Activated T-cell treated with anti-CD3 and anti-CD28 coated beads for 48 hours (primary cell): ENCODE data around the gene MYH14.

Experiments used
- DNase-seq: peaks from one replicate; pipeline ENCODE4 v3.0.0-alpha.2; 2020; ENCODE audit warnings: low read depth

MYH14 gene

DNA sequence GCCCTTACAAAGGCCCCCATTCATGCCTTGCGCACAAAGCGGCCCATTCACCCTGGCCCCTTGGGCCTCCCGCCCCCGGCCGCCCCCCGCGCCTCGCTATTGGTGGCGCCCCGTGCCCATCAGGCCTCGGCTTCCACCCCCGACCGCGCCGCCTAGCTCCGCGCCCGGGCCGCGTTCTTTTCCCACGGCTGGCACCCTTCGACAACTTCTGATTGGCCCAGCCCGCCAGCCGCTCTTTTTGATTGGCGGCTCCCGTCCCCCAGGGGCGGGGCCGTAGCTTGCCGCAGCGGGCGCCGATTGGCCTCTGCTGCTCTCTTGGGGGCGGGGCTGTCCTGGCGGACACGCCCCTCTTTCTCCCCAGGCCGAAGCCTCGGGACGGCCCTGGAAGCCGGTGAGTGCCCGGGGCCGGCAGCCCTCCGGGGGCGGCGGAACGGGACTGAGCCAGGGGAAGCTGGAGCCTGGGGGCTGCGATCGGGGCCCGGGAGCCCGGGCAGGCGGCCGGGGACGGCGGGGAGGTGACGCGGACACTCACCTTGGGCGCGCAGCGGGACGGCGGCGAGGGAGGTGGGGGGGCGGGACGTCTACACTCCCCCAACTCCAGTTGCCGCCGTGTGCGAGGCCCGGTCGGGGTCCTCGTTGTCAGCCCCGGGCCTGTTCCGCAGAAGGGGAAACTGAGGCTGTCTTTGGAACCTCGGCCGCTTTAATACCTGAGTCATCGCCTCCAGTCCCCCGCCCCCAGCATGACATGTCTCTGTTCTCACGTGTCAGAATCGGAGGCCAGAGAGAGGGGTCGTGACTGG is at the start of gene MYH14:
TSS of gene MYH14 (plus strand) at position 342 of the 800 bp plus-strand sequence. CDS start 6,744 bp downstream, outside the sequence.
- DNase-seq, result peak; percentile 34

- no peak for DNase-seq
Observed at GRCh38 chr19:50154529-50154928, 48.9 kb upstream of the MYH14 start.

DNA sequence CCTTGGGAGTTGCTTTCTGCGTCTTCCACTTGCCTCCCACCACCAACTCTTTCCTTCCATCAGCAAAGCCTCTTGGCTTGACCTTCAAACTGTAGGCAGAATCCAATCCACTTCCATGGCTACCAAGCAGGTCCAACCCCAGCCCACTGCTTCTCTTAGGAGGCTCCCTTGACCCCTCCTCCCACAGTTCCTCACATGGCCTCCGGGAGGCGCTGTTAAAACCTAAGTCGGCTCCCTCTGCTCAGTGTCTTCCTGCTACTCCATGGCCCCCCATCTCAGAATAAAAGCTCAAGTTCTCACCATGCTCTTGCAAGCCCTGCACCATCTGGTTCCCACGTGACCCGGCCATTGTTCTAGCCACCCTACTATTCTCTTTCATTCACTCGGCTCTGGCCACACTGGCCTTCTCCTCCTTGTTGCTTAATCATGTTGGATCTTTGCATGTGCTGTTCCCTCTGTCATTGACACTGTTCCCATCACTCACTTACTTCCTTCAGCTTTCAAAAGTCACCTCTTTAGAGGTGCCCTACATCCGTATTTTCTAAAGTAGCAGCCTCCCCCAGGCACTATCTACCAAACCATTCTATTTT is 47.8 kb upstream of the MYH14 start:
- DNase-seq, result no peak

GRCh38 chr19:50158577-50158976 is 44.8 kb upstream of the MYH14 start:
- no peak for DNase-seq

- DNase-seq, result no peak
Observed at GRCh38 chr19:50159078-50159477, 44.3 kb upstream of the MYH14 start.

- no peak for DNase-seq
Observed at GRCh38 chr19:50162988-50163387, 40.4 kb upstream of the MYH14 start, which contains the start of gene IZUMO2. IZUMO2 (minus strand) TSS chr19:50163281; CDS start chr19:50163194, 87 bp downstream.

DNA sequence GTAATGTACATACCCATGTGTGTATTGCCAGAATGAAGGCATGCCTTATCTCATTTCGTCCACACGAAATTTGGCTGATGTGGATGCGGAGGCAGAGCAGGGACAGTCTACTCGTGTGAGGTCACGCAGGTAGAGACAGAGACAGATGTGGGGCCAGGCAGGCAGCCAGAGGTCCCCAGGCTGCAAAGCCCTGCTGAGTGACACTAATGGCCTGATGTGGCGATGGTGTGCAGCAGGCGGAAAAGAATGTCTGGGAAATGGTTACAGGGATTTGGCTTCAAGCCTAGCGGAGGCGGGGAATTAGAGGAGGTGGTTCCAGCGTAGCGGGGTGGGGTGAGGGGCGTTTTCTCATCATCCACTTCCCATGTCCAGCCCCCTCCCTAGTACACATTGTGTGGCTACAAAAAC is 36.1 kb upstream of the MYH14 start:
- DNase-seq, result no peak

- DNase-seq, result no peak
Observed at GRCh38 chr19:50171752-50172151, 31.7 kb upstream of the MYH14 start.

DNA sequence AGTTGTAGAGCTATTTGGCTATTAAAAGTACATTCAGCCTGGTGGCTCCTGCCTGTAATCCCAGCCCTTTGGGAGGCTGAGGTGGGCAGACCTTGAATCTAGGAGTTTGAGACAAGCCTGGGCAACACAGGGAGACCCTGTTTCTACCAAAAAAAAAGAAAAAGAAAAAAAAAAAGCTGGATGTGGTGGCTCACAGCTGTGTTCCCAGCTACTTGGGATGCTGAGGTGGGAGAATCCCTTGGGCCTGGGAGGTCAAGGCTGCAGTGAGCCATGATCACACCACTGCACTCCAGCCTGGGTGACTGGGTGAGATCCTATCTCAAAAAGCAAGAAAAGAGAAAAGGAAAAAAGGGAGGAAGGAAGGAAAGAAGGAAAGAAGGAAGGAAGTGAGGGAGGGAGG is 30.7 kb upstream of the MYH14 start:
- no peak for DNase-seq

DNA sequence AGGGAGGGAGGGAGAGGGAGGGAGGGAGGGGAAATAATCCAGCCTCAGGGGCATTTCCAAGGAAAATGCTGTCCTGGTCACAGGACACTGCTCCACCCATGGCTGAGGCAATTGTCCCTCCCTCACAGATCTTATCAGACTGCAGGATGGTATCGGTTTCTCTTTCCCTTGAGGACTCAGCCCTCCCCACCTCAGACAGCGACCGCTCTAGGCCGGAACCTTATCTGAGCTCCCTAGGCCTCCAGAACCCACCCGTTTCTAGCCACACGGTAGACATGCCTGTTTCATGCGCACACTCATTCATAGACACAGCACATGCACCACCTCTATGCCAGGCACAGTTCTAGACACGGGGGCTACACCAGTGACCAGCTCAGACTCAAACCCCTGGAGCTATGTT is 30.3 kb upstream of the MYH14 start:
- no peak for DNase-seq

DNA sequence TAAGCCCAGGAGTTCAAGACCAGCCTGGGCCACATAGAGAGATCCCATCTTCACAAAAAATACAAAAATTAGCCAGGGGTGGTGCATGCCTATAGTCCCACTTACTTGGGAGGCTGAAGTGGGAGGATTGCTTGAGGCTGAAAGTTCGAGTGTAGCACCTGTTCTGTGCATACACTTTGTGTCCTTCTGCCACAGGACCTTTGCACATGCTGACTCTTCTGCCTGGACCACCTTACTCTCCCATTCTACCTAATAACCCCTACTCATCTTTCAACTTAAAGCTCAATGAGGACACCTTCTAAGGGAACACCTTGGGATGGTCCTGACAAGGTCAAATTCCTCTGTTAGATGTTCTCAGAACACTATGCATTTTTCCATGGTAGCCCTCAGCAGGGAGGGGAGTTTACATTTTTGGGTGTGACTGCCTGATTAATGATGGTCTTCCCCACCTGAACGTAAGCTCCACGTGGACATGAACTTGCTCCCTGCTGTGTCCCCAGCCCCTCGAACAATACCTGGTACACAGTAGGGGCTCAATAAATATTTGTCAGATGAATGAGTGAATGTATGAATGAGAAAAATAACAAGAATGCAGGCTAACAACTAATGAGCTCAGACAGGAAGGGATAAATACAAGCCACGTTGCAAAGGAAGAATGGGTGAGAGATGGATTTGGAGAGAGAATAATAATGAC is 29.2 kb upstream of the MYH14 start:
- DNase-seq, result no peak

- DNase-seq, result no peak
Observed at GRCh38 chr19:50175924-50176323, 27.5 kb upstream of the MYH14 start.

DNA sequence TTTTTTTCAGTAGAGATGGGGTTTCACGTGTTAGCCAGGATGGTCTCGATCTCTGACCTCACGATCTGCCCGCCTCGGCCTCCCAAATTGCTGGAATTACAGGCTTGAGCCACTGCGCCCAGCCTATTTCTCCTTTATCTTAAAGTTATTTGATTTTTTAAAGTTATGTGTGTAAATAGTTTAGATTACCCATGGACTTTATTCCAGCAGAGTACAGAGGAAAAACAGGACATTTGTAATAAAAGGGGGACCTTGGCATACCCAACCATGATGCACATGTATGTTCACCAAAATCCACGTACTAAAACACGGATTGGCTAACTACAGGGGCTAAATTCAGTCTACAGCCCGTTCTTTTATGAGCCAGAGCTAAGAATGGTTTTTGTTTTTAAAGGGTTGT is 26.6 kb upstream of the MYH14 start:
- no peak for DNase-seq

DNA sequence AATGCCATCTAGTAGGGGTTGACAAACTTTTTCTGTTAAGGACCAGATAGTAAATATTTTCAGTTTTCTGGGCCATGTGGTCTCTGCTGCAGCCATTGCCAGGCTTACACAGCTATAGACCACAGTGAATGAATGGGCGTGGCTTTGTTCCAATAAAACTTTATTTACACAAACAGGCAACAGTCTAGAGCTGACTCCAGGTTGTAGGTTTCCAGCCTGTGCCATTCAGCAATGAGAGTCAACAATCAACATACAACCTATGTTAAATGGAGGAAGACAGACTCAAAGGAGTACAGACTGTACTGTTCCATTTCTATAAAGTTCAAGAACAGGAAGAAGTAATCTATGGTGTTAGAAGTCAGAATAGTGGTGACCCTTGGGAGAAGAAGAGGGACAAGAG is 25.1 kb upstream of the MYH14 start:
- no peak for DNase-seq

- DNase-seq, result no peak
Observed at GRCh38 chr19:50178859-50179537, 24.4 kb upstream of the MYH14 start.

GRCh38 chr19:50181121-50181520 is 22.3 kb upstream of the MYH14 start:
- no peak for DNase-seq

DNA sequence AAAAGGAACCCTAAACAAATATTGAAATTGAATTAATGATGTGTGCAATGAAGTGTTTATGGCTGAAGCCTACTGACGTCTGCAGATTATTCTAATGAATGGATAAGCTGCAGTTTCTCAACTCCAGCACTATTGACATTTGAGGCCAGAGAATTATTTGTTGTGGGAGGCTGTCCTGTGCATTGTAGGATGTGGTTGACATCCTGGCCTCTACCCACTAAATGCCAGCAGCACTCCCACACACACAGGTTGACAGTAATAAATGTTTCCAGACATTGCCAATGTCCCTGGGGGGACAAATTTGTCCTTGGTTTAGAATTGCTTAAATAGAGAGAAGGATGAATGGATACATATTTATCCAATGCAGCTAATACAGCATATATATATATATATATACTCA is 19.2 kb upstream of the MYH14 start:
- DNase-seq, result no peak

DNA sequence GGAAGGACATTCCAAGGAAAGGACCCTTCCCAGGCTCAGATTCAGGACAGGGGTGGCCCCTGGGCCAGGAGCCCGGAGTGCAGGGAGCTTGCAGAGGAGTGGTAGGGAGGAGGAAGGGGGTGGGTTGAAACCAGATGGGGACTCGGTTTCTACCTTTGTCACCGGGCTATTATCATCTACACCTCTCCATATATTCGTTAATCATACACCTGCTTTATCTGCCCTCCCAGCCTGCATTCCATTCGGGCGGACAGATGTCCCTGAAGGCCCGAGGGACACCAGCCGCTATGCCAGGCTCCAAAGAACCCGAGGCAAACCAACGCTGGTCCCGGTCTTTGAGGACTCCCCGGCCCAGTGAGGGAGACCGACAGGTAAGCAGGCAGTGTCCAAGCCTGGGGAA is 15.5 kb upstream of the MYH14 start:
- no peak for DNase-seq

DNA sequence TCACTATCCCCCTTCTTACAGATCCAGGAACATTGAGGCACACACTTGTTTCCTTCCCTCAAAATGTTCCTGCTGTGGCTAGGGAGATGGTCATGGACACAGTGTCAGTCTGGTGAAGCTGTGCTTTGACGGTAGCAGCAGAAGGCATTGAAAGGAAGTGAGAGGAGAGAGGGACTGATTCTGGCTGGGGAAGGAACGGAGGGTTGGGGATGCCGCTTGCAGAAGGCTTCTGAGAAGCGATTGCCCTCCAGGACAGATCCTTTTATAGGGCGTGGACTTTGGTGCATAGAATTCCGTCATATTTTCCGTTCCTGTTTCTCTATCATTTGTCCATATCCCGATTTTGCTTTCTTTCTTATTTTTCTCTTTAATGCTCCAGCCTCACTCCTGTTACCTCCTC is 14.1 kb upstream of the MYH14 start:
- no peak for DNase-seq

DNA sequence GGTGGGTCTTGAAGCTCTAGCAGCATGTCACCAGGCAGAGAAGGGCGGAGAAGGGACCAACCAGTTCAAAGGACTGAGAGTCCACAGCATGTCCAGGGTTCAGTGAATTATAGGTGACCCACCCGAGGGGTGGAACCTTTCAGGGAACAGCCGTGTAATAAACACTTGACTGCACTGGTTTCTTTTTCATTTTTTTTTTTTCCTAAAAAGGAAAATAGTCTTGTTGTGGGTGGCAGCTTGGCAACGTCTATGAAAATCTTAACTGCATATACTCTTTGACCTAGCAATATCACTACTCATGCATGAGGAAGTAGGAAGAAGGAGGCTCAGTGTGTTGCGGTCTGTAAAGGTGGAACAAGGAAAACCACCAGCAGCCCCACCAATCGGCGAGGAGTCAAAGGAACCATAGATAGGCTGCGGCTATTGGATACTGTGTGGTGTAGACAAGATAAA is 13.0 kb upstream of the MYH14 start:
- no peak for DNase-seq

GRCh38 chr19:50191216-50191615 is 12.2 kb upstream of the MYH14 start:
- DNase-seq, result no peak

DNA sequence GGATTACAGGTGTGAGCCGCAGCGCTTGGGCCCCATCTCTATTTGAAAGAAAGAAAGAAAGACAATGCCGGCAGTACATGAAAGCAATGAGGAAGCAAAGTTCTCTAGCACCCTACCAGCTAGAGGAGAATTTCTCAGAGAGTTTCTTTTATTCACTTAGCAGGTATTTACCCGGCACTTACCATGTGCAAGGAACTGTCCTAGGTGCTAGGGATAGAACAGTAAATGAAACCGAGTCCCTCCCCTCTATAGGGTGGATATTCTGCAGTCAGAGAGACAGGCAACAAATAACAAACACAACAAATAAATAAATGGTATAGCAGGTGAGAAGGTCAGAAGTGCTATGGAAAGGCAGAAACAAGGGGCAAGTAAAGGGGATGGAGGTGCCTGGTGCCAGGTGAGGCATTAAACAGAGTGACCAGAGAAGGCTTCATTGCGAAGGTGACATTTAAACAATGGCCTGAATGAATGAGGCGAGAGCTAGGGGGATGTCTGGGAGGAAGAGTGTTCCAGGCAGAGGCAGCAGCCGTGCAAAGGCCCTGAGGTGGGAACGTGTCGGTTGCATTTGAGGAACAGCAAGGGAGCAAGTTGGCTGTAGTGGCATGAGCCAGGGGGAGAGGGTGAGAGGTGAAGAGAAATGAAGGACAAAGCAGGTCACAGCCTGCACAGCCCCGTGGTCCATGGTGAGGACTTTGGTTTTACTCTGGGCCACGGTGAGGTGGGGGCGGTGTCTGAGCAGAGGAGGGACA is 10.8 kb upstream of the MYH14 start:
- DNase-seq, result no peak
